ENCODE results near the gene NTRK3. TPM values are rescaled to one million over a fixed set of nuclear protein-coding genes. Genes with fewer than 3 reads are reported as not detected.

Gene NTRK3
- total and polyA plus RNA-seq, 5 experiments from 2014 or later, result not detected

DNA sequence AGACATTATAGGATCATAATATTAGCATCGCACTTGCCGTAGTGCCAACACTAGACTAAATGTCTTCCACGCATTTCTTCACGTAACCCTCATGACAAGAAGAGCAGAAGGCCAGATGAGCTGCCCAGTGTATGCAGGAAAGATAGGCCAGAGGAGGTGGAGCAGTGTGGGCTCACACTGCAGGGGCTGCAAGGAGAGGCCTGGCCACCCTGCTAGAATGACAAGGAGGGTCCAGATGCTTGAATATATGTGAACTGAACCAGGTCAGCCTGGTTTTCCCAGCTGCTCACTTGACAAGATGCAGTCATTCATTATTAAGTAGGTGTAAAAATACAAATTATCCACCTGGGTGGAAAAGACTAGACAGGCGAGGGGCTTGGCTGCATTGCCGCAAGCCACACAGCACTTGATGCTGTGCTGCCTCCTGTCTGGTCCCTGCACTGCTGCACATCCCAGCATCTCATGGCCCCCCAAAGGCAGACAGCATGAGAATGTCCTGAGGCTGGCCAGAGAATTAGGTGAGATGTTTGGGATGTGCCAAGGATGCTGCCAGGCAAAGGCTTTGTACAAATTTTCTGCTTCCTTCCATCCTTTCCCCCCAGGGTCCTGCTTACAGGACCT lies 115.2 kb downstream of the NTRK3 start:
- Mint-ChIP-seq H3K27ac (no peak overlapping the region), H3K27me3 (peaks cover 0 to 12% (median 5%) of the 10 kb centered on the region in 5 donors), H3K4me3 (no peak overlapping the region), H3K9me3 (no peaks in the 10 kb centered on the region), H3K4me1 (peaks cover 0 to 2% (median 0%) of the 10 kb centered on the region in 4 donors), H3K36me3 (no peaks in the 10 kb centered on the region)
- ATAC-seq (no peak), DNase-seq (no peak)
- POLR2A ChIA-PET, result no interaction called here

- no peaks in the 10 kb centered on the region for H3K36me3 Mint-ChIP-seq
- ATAC-seq, result no peak
- no peak overlapping the region for H3K4me3 Mint-ChIP-seq
- H3K27ac Mint-ChIP-seq, result no peak overlapping the region
- peaks cover 0 to 8% (median 0%) of the 10 kb centered on the region in 9 donors for H3K9me3 Mint-ChIP-seq
- peaks cover 0 to 22% (median 11%) of the 10 kb centered on the region in 5 donors for H3K27me3 Mint-ChIP-seq
- no peak for DNase-seq
- POLR2A ChIA-PET, result no interaction called here
- H3K4me1 Mint-ChIP-seq, result peaks cover 0 to 2% (median 0%) of the 10 kb centered on the region in 4 donors
These were observed 116.1 kb downstream of the NTRK3 start for GRCh38 chr15:88140398-88140797.

DNA sequence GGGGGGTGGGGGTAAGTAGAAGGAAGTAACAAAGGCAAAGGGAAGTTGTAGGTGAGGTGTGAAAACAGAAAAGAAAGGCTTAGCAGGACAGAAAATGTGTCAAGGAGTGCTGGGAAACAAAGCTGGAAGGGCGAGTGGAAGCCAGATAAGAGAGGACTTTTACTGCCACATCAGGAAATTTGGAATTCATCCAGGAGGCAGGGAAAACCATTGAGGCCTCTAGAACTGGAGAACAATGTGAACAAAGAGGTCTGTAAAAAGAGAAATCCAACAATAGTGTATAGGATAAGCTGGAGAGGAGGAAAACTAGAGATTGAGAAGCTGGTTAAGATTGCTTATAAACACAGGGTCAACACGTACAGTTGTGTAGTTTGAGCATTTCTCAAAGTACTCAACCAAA lies 116.6 kb downstream of the NTRK3 start:
- H3K27ac Mint-ChIP-seq, result no peak overlapping the region
- DNase-seq (no peak), ATAC-seq (no peak)
- H3K27me3 Mint-ChIP-seq, result peaks cover 0 to 24% (median 11%) of the 10 kb centered on the region in 5 donors
- H3K4me3 Mint-ChIP-seq, result no peak overlapping the region
- POLR2A ChIA-PET, result no interaction called here
- H3K4me1 Mint-ChIP-seq, result peaks cover 0 to 2% (median 0%) of the 10 kb centered on the region in 4 donors
- no peaks in the 10 kb centered on the region for H3K36me3 Mint-ChIP-seq
- peaks cover 0 to 8% (median 0%) of the 10 kb centered on the region in 9 donors for H3K9me3 Mint-ChIP-seq

DNA sequence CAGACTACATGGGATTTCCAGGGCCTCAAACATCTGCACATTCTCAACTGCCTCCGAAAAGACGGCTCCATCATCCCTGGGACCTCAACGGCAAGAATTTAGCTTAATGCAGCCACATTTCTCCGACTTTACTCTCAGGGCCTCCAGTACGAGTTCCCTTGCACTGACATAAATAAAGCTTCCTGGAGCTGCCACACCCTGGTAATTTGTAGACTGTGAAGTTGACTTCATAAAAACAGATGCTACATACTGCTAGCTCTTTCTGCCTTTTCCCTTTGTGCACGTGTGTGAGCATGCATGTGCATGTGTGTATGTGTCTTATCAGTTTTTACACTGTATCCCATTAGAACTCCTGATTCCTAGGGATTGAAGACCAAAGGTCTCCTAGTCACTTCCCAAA lies 122.7 kb downstream of the NTRK3 start:
- ATAC-seq, result no peak
- DNase-seq, result no peak
- H3K27me3 Mint-ChIP-seq, result peaks cover 0 to 32% (median 12%) of the 10 kb centered on the region in 5 donors
- no peak overlapping the region for H3K27ac Mint-ChIP-seq
- no peak overlapping the region for H3K4me3 Mint-ChIP-seq
- POLR2A ChIA-PET, result no interaction called here
- peaks cover 0 to 8% (median 0%) of the 10 kb centered on the region in 9 donors for H3K9me3 Mint-ChIP-seq
- H3K36me3 Mint-ChIP-seq, result no peaks in the 10 kb centered on the region
- peaks cover 0 to 2% (median 0%) of the 10 kb centered on the region in 4 donors for H3K4me1 Mint-ChIP-seq

DNA sequence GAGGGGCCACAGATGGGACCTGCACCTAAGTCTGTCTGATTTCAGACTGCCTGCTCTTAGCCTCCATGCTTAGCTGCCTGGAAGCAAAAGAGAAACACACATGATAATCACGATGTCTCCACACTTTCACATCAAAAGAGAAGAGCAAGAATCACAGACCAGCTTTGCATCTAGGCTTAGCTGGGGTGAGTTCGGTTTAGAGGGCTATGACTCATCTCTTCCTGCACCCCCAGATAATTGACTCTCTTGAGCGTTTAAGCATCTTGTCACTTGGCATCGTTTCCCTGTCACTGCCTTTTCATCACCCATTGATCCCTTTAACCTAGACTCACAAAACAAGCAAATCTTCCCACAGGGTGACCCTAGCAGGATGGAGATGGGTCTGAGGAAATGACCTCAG lies 124.0 kb downstream of the NTRK3 start:
- peaks cover 0 to 2% (median 0%) of the 10 kb centered on the region in 4 donors for H3K4me1 Mint-ChIP-seq
- peaks cover 0 to 8% (median 0%) of the 10 kb centered on the region in 9 donors for H3K9me3 Mint-ChIP-seq
- no peaks in the 10 kb centered on the region for H3K36me3 Mint-ChIP-seq
- ATAC-seq, result no peak
- no peak for DNase-seq
- POLR2A ChIA-PET, result no interaction called here
- peaks cover 0 to 37% (median 9%) of the 10 kb centered on the region in 5 donors for H3K27me3 Mint-ChIP-seq
- H3K4me3 Mint-ChIP-seq, result no peak overlapping the region
- H3K27ac Mint-ChIP-seq, result no peak overlapping the region

- H3K9me3 Mint-ChIP-seq, result peaks cover 0 to 8% (median 0%) of the 10 kb centered on the region in 9 donors
- POLR2A ChIA-PET, result no interaction called here
- ATAC-seq, result no peak
- H3K4me3 Mint-ChIP-seq, result no peak overlapping the region
- peaks cover 0 to 33% (median 5%) of the 10 kb centered on the region in 5 donors for H3K27me3 Mint-ChIP-seq
- H3K36me3 Mint-ChIP-seq, result no peaks in the 10 kb centered on the region
- H3K4me1 Mint-ChIP-seq, result peaks cover 0 to 2% (median 0%) of the 10 kb centered on the region in 4 donors
- no peak for DNase-seq
- H3K27ac Mint-ChIP-seq, result no peak overlapping the region
These were observed 124.6 kb downstream of the NTRK3 start for GRCh38 chr15:88131937-88132336.

- H3K36me3 Mint-ChIP-seq, result no peaks in the 10 kb centered on the region
- H3K27me3 Mint-ChIP-seq, result peaks cover 0 to 22% (median 3%) of the 10 kb centered on the region in 5 donors
- no peaks in the 10 kb centered on the region for H3K9me3 Mint-ChIP-seq
- ATAC-seq (no peak), DNase-seq (no peak)
- H3K4me3 Mint-ChIP-seq, result no peak overlapping the region
- H3K4me1 Mint-ChIP-seq, result peaks cover 0 to 2% (median 0%) of the 10 kb centered on the region in 4 donors
- POLR2A ChIA-PET, result no interaction called here
- no peak overlapping the region for H3K27ac Mint-ChIP-seq
These were observed 129.1 kb downstream of the NTRK3 start for GRCh38 chr15:88127432-88127790.

DNA sequence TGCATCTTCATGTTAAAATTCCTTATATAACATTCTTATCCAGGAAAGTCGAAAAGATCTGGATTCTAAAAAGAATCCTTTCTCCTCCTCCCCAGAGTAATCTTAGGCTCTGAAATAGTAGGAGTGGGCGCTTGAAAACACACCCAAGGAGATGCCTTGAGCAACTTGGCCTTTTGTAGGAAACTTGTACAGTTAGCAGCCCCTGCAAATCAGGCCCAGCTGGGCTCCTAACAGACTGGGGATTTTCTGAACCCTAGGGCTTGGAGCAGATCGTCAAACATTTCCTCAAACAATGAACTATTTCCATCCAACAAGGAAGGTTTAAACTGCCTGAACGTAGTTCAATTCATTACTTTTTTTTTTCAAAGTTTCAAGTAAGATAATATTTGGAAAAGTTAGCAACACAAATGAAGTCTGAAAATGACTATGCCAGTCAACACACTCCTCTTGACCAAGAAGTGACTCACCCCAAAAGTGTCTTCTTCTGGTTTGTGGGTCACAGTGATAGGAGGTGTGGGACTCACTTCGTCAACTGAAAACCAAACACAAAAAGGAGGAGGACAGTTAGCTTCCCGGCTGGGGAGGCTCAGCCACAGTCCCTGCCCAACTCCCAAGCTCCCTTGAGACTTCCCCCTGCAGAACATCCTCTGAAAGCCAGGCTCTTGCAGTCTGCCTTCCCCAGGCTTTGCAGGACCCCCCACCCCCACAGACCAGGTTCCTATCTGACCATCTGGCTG lies 129.7 kb downstream of the NTRK3 start:
- ATAC-seq (no peak), DNase-seq (no peak)
- peaks cover 0 to 22% (median 3%) of the 10 kb centered on the region in 5 donors for H3K27me3 Mint-ChIP-seq
- no peaks in the 10 kb centered on the region for H3K36me3 Mint-ChIP-seq
- H3K27ac Mint-ChIP-seq, result no peak overlapping the region
- H3K9me3 Mint-ChIP-seq, result no peaks in the 10 kb centered on the region
- POLR2A ChIA-PET, result no interaction called here
- no peak overlapping the region for H3K4me3 Mint-ChIP-seq
- H3K4me1 Mint-ChIP-seq, result peaks cover 0 to 2% (median 0%) of the 10 kb centered on the region in 4 donors

- ATAC-seq (no peak), DNase-seq (no peak)
- no peaks in the 10 kb centered on the region for H3K36me3 Mint-ChIP-seq
- POLR2A ChIA-PET, result no interaction called here
- H3K27me3 Mint-ChIP-seq, result peaks cover 0 to 22% (median 3%) of the 10 kb centered on the region in 5 donors
- H3K9me3 Mint-ChIP-seq, result no peaks in the 10 kb centered on the region
- peaks cover 0 to 2% (median 0%) of the 10 kb centered on the region in 4 donors for H3K4me1 Mint-ChIP-seq
- no peak overlapping the region for H3K27ac Mint-ChIP-seq
- no peak overlapping the region for H3K4me3 Mint-ChIP-seq
These were observed 131.0 kb downstream of the NTRK3 start for GRCh38 chr15:88125576-88125975.

DNA sequence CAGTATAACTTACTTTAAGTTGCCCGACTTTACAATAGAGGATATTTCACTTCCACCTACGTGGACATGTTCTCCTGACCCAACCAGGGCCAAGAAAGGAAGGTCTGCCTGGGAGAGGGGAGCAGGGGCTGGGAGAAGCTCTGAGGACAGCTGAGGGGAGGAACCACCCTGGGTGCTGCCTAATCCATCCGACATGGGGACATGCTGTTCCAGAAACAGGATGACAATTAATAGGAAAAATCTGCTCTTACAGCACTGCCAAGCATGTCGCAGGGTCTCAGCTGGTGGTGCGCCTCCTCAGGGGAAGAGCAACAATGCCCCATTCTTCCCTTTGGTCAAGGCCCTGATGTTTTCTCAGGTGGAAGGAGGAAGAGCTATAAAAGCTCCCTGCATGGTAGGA lies 132.3 kb downstream of the NTRK3 start:
- DNase-seq, result no peak
- Mint-ChIP-seq H3K27ac (no peak overlapping the region), H3K36me3 (no peaks in the 10 kb centered on the region), H3K27me3 (peaks cover 0 to 22% (median 3%) of the 10 kb centered on the region in 5 donors), H3K4me3 (no peak overlapping the region), H3K9me3 (no peaks in the 10 kb centered on the region), H3K4me1 (peaks cover 0 to 2% (median 0%) of the 10 kb centered on the region in 4 donors)
- ATAC-seq, result no peak
- POLR2A ChIA-PET, result no interaction called here

DNA sequence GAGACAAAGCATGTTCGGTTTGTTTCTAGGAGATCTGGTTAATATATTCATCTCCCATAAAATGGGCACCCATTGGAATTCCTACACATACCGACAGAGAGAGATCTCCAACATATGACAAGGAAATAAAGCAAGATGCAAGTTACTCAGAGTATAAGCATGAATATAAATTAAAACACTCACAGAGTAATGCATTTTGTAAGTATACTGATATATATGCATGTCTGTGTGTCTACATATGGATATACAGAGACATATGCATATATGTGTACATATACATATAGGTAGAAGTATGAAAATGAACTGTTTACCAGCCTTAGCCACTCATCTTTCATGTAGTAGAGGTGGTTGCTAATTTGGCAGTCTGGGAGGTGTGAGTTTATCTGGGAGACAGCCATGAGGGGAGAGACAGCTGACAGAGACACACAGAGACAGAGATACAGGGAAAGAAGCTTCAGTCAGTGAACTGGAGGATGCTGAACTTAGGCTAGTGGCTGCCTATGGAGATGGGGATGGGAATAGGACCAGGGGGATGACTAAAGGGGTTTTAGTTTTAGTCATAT lies 134.5 kb downstream of the NTRK3 start:
- Mint-ChIP-seq H3K27me3 (peaks cover 0 to 29% (median 3%) of the 10 kb centered on the region in 5 donors), H3K36me3 (no peaks in the 10 kb centered on the region), H3K27ac (no peak overlapping the region), H3K4me3 (no peak overlapping the region), H3K4me1 (no peaks in the 10 kb centered on the region), H3K9me3 (no peaks in the 10 kb centered on the region)
- ATAC-seq, result no peak
- DNase-seq, result no peak
- POLR2A ChIA-PET, result no interaction called here

GRCh38 chr15:88120026-88120425 lies 136.5 kb downstream of the NTRK3 start:
- Mint-ChIP-seq H3K9me3 (no peaks in the 10 kb centered on the region), H3K4me1 (no peaks in the 10 kb centered on the region), H3K27ac (no peak overlapping the region), H3K36me3 (no peaks in the 10 kb centered on the region), H3K4me3 (no peak overlapping the region), H3K27me3 (peaks cover 0 to 15% (median 3%) of the 10 kb centered on the region in 5 donors)
- ATAC-seq, result no peak
- no peak for DNase-seq
- POLR2A ChIA-PET, result no interaction called here

GRCh38 chr15:88118741-88119140 lies 137.8 kb downstream of the NTRK3 start:
- DNase-seq (no peak), ATAC-seq (no peak)
- Mint-ChIP-seq H3K36me3 (no peaks in the 10 kb centered on the region), H3K4me1 (no peaks in the 10 kb centered on the region), H3K27me3 (peaks cover 0 to 15% (median 3%) of the 10 kb centered on the region in 5 donors), H3K4me3 (no peak overlapping the region), H3K27ac (no peak overlapping the region), H3K9me3 (no peaks in the 10 kb centered on the region)
- POLR2A ChIA-PET, result no interaction called here
